Measurements from ENCODE around the gene GADL1.

GADL1 gene

GRCh38 chr3:30687930-30688570 is 206.4 kb downstream of the GADL1 start:
- Histone ChIP-seq H3K27ac (ENCODE audit: low read length, poor library complexity, severe bottlenecking) (peak overlapping the region; percentile 53), H3K14ac (ENCODE audit: low read length in 2 of 2) (no peak overlapping the region), H2BK15ac (ENCODE audit: low read depth, poor library complexity, severe bottlenecking) (no peak overlapping the region), H2AK5ac (ENCODE audit: low read length, severe bottlenecking) (peak overlapping the region; percentile 75), H3K27me3 (ENCODE audit: control insufficient read depth in 1 of 2, insufficient read depth in 1 of 2, low read length in 2 of 2) (no peaks in the 10 kb centered on the region), H2BK12ac (ENCODE audit: low read length in 2 of 2) (peak overlapping the region in 1 of 2 experiments; percentile 71), H2AFZ (ENCODE audit: low read depth, low read length) (no peak overlapping the region), H3K18ac (ENCODE audit: low read depth in 1 of 2, low read length in 2 of 2) (peak overlapping the region in 1 of 2 experiments; percentile 82), H4K8ac (ENCODE audit: low read length) (peak overlapping the region; percentile 39), H3K4me3 (ENCODE audit: insufficient read depth in 1 of 2, low read depth in 1 of 2, low read length in 2 of 2) (no peak overlapping the region), H3K4me1 (ENCODE audit: control insufficient read depth, insufficient read depth, low read depth, low read length) (peaks cover 17% of the 10 kb centered on the region), H4K91ac (ENCODE audit: low read length) (peak overlapping the region; percentile 52), H3K79me1 (replicated peaks; ENCODE audit: low read length, poor library complexity, severe bottlenecking) (peaks cover 27% of the 10 kb centered on the region), H3K4me2 (ENCODE audit: low read length, poor library complexity, severe bottlenecking) (no peak overlapping the region), H3K36me3 (ENCODE audit: control insufficient read depth in 1 of 2, insufficient read depth in 2 of 2, low read depth in 1 of 2, low read length in 2 of 2) (peaks cover 15 to 98% of the 10 kb centered on the region in 2 experiments), H2BK5ac (ENCODE audit: low read depth, low read length, poor library complexity, severe bottlenecking) (no peak overlapping the region), H3K23ac (ENCODE audit: low read length in 2 of 2) (peak overlapping the region in 1 of 2 experiments; percentile 72), H3K9me3 (ENCODE audit: control insufficient read depth, low read length) (no peaks in the 10 kb centered on the region), H3K4ac (ENCODE audit: low read depth in 1 of 2, low read length in 2 of 2) (peak overlapping the region in 1 of 2 experiments; percentile 15), H2BK120ac (ENCODE audit: low read depth, low read length) (peak overlapping the region; percentile 50), H3K9ac (ENCODE audit: low read length) (peak overlapping the region; percentile 50)
- DNase-seq, result no peak
- WGBS, result 84% methylated on average over 8 of the region's 8 CpGs

GRCh38 chr3:30686799-30687198 is 207.7 kb downstream of the GADL1 start:
- Histone ChIP-seq H3K9ac (ENCODE audit: low read length) (no peak overlapping the region), H4K91ac (ENCODE audit: low read length) (no peak overlapping the region), H3K4me1 (ENCODE audit: control insufficient read depth, insufficient read depth, low read depth, low read length) (peaks cover 20% of the 10 kb centered on the region), H3K27ac (ENCODE audit: low read length, poor library complexity, severe bottlenecking) (no peak overlapping the region), H3K14ac (ENCODE audit: low read length in 2 of 2) (no peak overlapping the region), H2BK5ac (ENCODE audit: low read depth, low read length, poor library complexity, severe bottlenecking) (no peak overlapping the region), H2BK15ac (ENCODE audit: low read depth, poor library complexity, severe bottlenecking) (no peak overlapping the region), H3K4ac (ENCODE audit: low read depth in 1 of 2, low read length in 2 of 2) (no peak overlapping the region), H2AFZ (ENCODE audit: low read depth, low read length) (no peak overlapping the region), H2BK12ac (ENCODE audit: low read length in 2 of 2) (no peak overlapping the region), H2AK5ac (ENCODE audit: low read length, severe bottlenecking) (no peak overlapping the region), H3K9me3 (ENCODE audit: control insufficient read depth, low read length) (no peaks in the 10 kb centered on the region), H3K18ac (ENCODE audit: low read depth in 1 of 2, low read length in 2 of 2) (no peak overlapping the region), H3K4me2 (ENCODE audit: low read length, poor library complexity, severe bottlenecking) (no peak overlapping the region), H3K36me3 (ENCODE audit: control insufficient read depth in 1 of 2, insufficient read depth in 2 of 2, low read depth in 1 of 2, low read length in 2 of 2) (peaks cover 13 to 98% of the 10 kb centered on the region in 2 experiments), H3K79me1 (replicated peaks; ENCODE audit: low read length, poor library complexity, severe bottlenecking) (peaks cover 30% of the 10 kb centered on the region), H3K23ac (ENCODE audit: low read length in 2 of 2) (no peak overlapping the region), H3K27me3 (ENCODE audit: control insufficient read depth in 1 of 2, insufficient read depth in 1 of 2, low read length in 2 of 2) (no peaks in the 10 kb centered on the region), H2BK120ac (ENCODE audit: low read depth, low read length) (no peak overlapping the region), H4K8ac (ENCODE audit: low read length) (no peak overlapping the region), H3K4me3 (ENCODE audit: insufficient read depth in 1 of 2, low read depth in 1 of 2, low read length in 2 of 2) (no peak overlapping the region)
- no peak for DNase-seq
- no CpG with 5 or more reads among the region's 2 CpGs for WGBS

GRCh38 chr3:30686176-30686575 is 208.3 kb downstream of the GADL1 start:
- Histone ChIP-seq H2BK5ac (ENCODE audit: low read depth, low read length, poor library complexity, severe bottlenecking) (no peak overlapping the region), H3K27ac (ENCODE audit: low read length, poor library complexity, severe bottlenecking) (no peak overlapping the region), H4K91ac (ENCODE audit: low read length) (no peak overlapping the region), H3K27me3 (ENCODE audit: control insufficient read depth in 1 of 2, insufficient read depth in 1 of 2, low read length in 2 of 2) (no peaks in the 10 kb centered on the region), H3K18ac (ENCODE audit: low read depth in 1 of 2, low read length in 2 of 2) (no peak overlapping the region), H4K8ac (ENCODE audit: low read length) (no peak overlapping the region), H2AFZ (ENCODE audit: low read depth, low read length) (no peak overlapping the region), H3K9ac (ENCODE audit: low read length) (no peak overlapping the region), H2AK5ac (ENCODE audit: low read length, severe bottlenecking) (no peak overlapping the region), H2BK120ac (ENCODE audit: low read depth, low read length) (no peak overlapping the region), H3K9me3 (ENCODE audit: control insufficient read depth, low read length) (no peaks in the 10 kb centered on the region), H3K4me2 (ENCODE audit: low read length, poor library complexity, severe bottlenecking) (no peak overlapping the region), H3K4me1 (ENCODE audit: control insufficient read depth, insufficient read depth, low read depth, low read length) (peaks cover 15% of the 10 kb centered on the region), H2BK15ac (ENCODE audit: low read depth, poor library complexity, severe bottlenecking) (no peak overlapping the region), H3K4me3 (ENCODE audit: insufficient read depth in 1 of 2, low read depth in 1 of 2, low read length in 2 of 2) (no peak overlapping the region), H3K14ac (ENCODE audit: low read length in 2 of 2) (no peak overlapping the region), H3K23ac (ENCODE audit: low read length in 2 of 2) (no peak overlapping the region), H3K36me3 (ENCODE audit: control insufficient read depth in 1 of 2, insufficient read depth in 2 of 2, low read depth in 1 of 2, low read length in 2 of 2) (peaks cover 8 to 95% of the 10 kb centered on the region in 2 experiments), H2BK12ac (ENCODE audit: low read length in 2 of 2) (no peak overlapping the region), H3K79me1 (replicated peaks; ENCODE audit: low read length, poor library complexity, severe bottlenecking) (peaks cover 33% of the 10 kb centered on the region), H3K4ac (ENCODE audit: low read depth in 1 of 2, low read length in 2 of 2) (no peak overlapping the region)
- WGBS, result 100% methylated on average over 2 of the region's 2 CpGs
- no peak for DNase-seq

GRCh38 chr3:30685267-30685667 is 209.2 kb downstream of the GADL1 start:
- peak; percentile 86 for DNase-seq
- no peaks in the 10 kb centered on the region for H3K27me3 ChIP-seq (ENCODE audit: control insufficient read depth in 1 of 2, insufficient read depth in 1 of 2, low read length in 2 of 2)
- no peak overlapping the region for H3K27ac ChIP-seq (ENCODE audit: low read length, poor library complexity, severe bottlenecking)
- H3K18ac ChIP-seq (ENCODE audit: low read depth in 1 of 2, low read length in 2 of 2), result peak overlapping the region in 1 of 2 experiments; percentile 67
- no peak overlapping the region for H3K9ac ChIP-seq (ENCODE audit: low read length)
- H3K79me1 ChIP-seq (replicated peaks; ENCODE audit: low read length, poor library complexity, severe bottlenecking), result peaks cover 29% of the 10 kb centered on the region
- H2BK12ac ChIP-seq (ENCODE audit: low read length in 2 of 2), result no peak overlapping the region
- H2AFZ ChIP-seq (ENCODE audit: low read depth, low read length), result no peak overlapping the region
- peak overlapping the region; percentile 37 for H2BK120ac ChIP-seq (ENCODE audit: low read depth, low read length)
- no peak overlapping the region for H4K8ac ChIP-seq (ENCODE audit: low read length)
- no peak overlapping the region for H2BK5ac ChIP-seq (ENCODE audit: low read depth, low read length, poor library complexity, severe bottlenecking)
- peaks cover 12% of the 10 kb centered on the region for H3K4me1 ChIP-seq (ENCODE audit: control insufficient read depth, insufficient read depth, low read depth, low read length)
- no peaks in the 10 kb centered on the region for H3K9me3 ChIP-seq (ENCODE audit: control insufficient read depth, low read length)
- no peak overlapping the region for H2BK15ac ChIP-seq (ENCODE audit: low read depth, poor library complexity, severe bottlenecking)
- H3K23ac ChIP-seq (ENCODE audit: low read length in 2 of 2), result no peak overlapping the region
- H4K91ac ChIP-seq (ENCODE audit: low read length), result no peak overlapping the region
- no peak overlapping the region for H3K4ac ChIP-seq (ENCODE audit: low read depth in 1 of 2, low read length in 2 of 2)
- 35% methylated on average over 2 of the region's 2 CpGs for WGBS
- no peak overlapping the region for H3K14ac ChIP-seq (ENCODE audit: low read length in 2 of 2)
- H3K36me3 ChIP-seq (ENCODE audit: control insufficient read depth in 1 of 2, insufficient read depth in 2 of 2, low read depth in 1 of 2, low read length in 2 of 2), result peaks cover 5 to 87% of the 10 kb centered on the region in 2 experiments
- H2AK5ac ChIP-seq (ENCODE audit: low read length, severe bottlenecking), result no peak overlapping the region
- no peak overlapping the region for H3K4me2 ChIP-seq (ENCODE audit: low read length, poor library complexity, severe bottlenecking)
- H3K4me3 ChIP-seq (ENCODE audit: insufficient read depth in 1 of 2, low read depth in 1 of 2, low read length in 2 of 2), result no peak overlapping the region

Data from mesenchymal stem cell (in vitro differentiated cells and primary cell).